K562 (cell line): ENCODE results near the gene BTBD2. TPM values are rescaled to one million over a fixed set of nuclear protein-coding genes. Genes with fewer than 3 reads are reported as not detected.

Experiments used
- CXXC5 ChIP-seq: fragments of 250-450 bp; sonication (Bioruptor Pico); IDR thresholded peaks from 2 replicates; pipeline ENCODE4 v1.8.0; 2022; ENCODE audit warnings: inconsistent platforms, mild to moderate bottlenecking, moderate library complexity
- FUS ChIP-seq: fragments of 200-400 bp; formaldehyde crosslinking; optimal IDR thresholded peaks from 2 replicates; pipeline ENCODE3; 2017; ENCODE audit warnings: low read depth, low read length
- GATA2 ChIP-seq: sonication (generic); formaldehyde crosslinking; IDR thresholded peaks from 2 replicates; pipeline ENCODE4 v1.4.0; 2020; ENCODE audit warnings: mild to moderate bottlenecking, missing genetic modification reagents
- HOXB6 ChIP-seq: fragments of 250-450 bp; sonication (Bioruptor Pico); IDR thresholded peaks from 2 replicates; pipeline ENCODE4 v1.5.1; 2022; ENCODE audit warnings: mild to moderate bottlenecking, borderline replicate concordance
- MECOM ChIP-seq: fragments of 250-450 bp; sonication (Bioruptor Pico); IDR thresholded peaks from 2 replicates; pipeline ENCODE4 v1.8.0; 2022; ENCODE audit warnings: inconsistent platforms
- MTA1 ChIP-seq: fragments of 450-650 bp; IDR thresholded peaks from 2 replicates; pipeline ENCODE4 v1.6.1; 2017; ENCODE audit warnings: borderline replicate concordance
- MXI1 ChIP-seq: IDR thresholded peaks from 2 replicates; pipeline ENCODE4 v1.6.1; 2011; ENCODE audit warnings: low read depth, mild to moderate bottlenecking, improper control_type of control experiment, low read length
- MYC ChIP-seq, 2 experiments: fragments of 250-450 bp in 1 of 2; sonication (Bioruptor Pico) in 1 of 2; IDR thresholded peaks; 2 replicates each; pipeline versions ENCODE4 v1.5.1 to v1.6.1; 2012 to 2021; ENCODE audit warnings: low read depth in 2 of 2, borderline replicate concordance in 1 of 2, improper control_type of control experiment in 1 of 2, low read length in 1 of 2, mild to moderate bottlenecking in 1 of 2, moderate library complexity in 1 of 2
- NR2F6 ChIP-seq: fragments of 450-650 bp; formaldehyde crosslinking; IDR thresholded peaks from 2 replicates; pipeline ENCODE4 v1.4.0; 2020; ENCODE audit warnings: mild to moderate bottlenecking
- SMC3 ChIP-seq: conservative IDR thresholded peaks from 2 replicates; pipeline ENCODE4 v1.6.1; 2011; ENCODE audit warnings: low read depth, low read length, improper control_type of control experiment; ENCODE audit not compliant: insufficient read depth
- TAF1 ChIP-seq: IDR thresholded peaks from 2 replicates; pipeline ENCODE4 v1.6.1; 2011; ENCODE audit warnings: mild to moderate bottlenecking, low read length, moderate library complexity; ENCODE audit not compliant: insufficient read depth, control insufficient read depth, severe bottlenecking; ENCODE audit errors: extremely low read depth
- WHSC1 ChIP-seq: IDR thresholded peaks from one replicate; pipeline ENCODE4 v1.6.1; 2012; ENCODE audit warnings: low read length, control low read depth, inconsistent platforms
- ZNF121 ChIP-seq: sonication (generic); formaldehyde crosslinking; conservative IDR thresholded peaks from 2 replicates; pipeline ENCODE4 v1.8.0; 2022; ENCODE audit warnings: missing genetic modification reagents
- ZNF174 ChIP-seq: fragments of 250-450 bp; sonication (Bioruptor Pico); IDR thresholded peaks from 2 replicates; pipeline ENCODE4 v1.4.0; 2020; ENCODE audit warnings: mild to moderate bottlenecking
- polyA plus RNA-seq, 8 experiments: library from polyadenylated mRNA; depleted of rRNA in 4 of 8; stranded (reverse) in 5 of 8; unstranded in 3 of 8; fragments of >200 nt; fragmentation: Nextera tagmentation in 2 of 8; fragmentation: Illumina TruSeq in 1 of 8; extraction: Ambion mirVana in 2 of 8; extraction: Trizol in 1 of 8; gene quantifications; 2 replicates each; pipeline versions ENCODE4 v1.2.1 to v1.2.3, GENCODE V29; 2011 to 2014; ENCODE audit warnings: inconsistent platforms in 1 of 8, missing spikeins in 1 of 8
- total RNA-seq, 7 experiments: library from RNA; depleted of rRNA in 6 of 7; stranded (reverse); fragments of >200 nt in 6 of 7; fragmentation: Illumina TruSeq in 2 of 7; extraction: Trizol in 2 of 7; gene quantifications; 2 replicates each; pipeline versions ENCODE4 v1.2.1 to v1.2.3, GENCODE V29; 2011 to 2021; ENCODE audit warnings: low replicate concordance in 1 of 7
- TF ChIP-seq, protein P1 (sequence below): fragments of 250-450 bp; sonication (Bioruptor Pico); IDR thresholded peaks from 2 replicates; pipeline ENCODE4 v1.4.0; 2020
- TF ChIP-seq, protein P2 (sequence below), 2 experiments: fragments of 450-650 bp; IDR thresholded peaks; 2 replicates each; pipeline ENCODE4 v1.6.1; 2018; ENCODE audit warnings: mild to moderate bottlenecking in 2 of 2, low read depth in 1 of 2; ENCODE audit not compliant: partially characterized antibody in 2 of 2
- TF ChIP-seq, protein P3 (sequence below): fragments of 450-650 bp; conservative IDR thresholded peaks from 2 replicates; pipeline ENCODE4 v1.6.1; 2016; ENCODE audit warnings: missing genetic modification characterization, low read depth, mild to moderate bottlenecking, missing compliant biosample characterization, moderate library complexity

The BTBD2 gene
- total and polyA plus RNA-seq, 9 of the 15 experiments (the other 6 are each of a cell fraction or from before 2014, with no cell fraction given) = 0.10 to 15.6 (median 6.9) TPM

DNA sequence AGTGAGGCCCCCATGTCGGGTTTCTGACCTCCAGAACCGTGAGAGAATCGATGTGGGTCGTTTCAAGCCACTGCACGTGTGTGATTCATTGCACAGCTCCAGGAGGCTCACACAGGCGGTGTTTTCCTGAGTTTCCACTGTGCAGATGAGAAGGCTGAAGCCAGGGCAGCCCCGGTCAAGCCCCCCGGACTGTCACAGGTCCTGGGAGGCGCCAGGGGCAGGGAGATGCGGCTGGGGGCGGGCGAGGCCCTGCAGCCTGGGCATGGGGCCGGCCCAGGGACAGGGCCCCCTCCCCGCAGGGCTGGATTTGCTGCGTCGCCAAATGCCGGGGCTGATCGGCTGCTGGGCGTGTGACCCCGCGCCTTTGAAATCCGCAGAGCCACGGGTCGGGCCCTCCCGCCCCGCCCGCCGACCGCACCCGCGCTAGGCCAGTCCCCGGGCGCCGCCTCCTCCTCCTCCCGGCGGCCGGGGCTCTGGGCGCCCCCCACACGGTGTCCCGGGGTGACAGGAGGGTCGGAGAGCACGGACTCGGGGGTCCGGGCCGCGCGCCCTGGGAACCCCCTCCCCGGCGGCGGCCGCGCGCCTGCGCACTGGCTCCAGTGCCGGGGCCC is 45.5 kb upstream of the BTBD2 start (continued):
- TF ChIP-seq, protein P1, sequence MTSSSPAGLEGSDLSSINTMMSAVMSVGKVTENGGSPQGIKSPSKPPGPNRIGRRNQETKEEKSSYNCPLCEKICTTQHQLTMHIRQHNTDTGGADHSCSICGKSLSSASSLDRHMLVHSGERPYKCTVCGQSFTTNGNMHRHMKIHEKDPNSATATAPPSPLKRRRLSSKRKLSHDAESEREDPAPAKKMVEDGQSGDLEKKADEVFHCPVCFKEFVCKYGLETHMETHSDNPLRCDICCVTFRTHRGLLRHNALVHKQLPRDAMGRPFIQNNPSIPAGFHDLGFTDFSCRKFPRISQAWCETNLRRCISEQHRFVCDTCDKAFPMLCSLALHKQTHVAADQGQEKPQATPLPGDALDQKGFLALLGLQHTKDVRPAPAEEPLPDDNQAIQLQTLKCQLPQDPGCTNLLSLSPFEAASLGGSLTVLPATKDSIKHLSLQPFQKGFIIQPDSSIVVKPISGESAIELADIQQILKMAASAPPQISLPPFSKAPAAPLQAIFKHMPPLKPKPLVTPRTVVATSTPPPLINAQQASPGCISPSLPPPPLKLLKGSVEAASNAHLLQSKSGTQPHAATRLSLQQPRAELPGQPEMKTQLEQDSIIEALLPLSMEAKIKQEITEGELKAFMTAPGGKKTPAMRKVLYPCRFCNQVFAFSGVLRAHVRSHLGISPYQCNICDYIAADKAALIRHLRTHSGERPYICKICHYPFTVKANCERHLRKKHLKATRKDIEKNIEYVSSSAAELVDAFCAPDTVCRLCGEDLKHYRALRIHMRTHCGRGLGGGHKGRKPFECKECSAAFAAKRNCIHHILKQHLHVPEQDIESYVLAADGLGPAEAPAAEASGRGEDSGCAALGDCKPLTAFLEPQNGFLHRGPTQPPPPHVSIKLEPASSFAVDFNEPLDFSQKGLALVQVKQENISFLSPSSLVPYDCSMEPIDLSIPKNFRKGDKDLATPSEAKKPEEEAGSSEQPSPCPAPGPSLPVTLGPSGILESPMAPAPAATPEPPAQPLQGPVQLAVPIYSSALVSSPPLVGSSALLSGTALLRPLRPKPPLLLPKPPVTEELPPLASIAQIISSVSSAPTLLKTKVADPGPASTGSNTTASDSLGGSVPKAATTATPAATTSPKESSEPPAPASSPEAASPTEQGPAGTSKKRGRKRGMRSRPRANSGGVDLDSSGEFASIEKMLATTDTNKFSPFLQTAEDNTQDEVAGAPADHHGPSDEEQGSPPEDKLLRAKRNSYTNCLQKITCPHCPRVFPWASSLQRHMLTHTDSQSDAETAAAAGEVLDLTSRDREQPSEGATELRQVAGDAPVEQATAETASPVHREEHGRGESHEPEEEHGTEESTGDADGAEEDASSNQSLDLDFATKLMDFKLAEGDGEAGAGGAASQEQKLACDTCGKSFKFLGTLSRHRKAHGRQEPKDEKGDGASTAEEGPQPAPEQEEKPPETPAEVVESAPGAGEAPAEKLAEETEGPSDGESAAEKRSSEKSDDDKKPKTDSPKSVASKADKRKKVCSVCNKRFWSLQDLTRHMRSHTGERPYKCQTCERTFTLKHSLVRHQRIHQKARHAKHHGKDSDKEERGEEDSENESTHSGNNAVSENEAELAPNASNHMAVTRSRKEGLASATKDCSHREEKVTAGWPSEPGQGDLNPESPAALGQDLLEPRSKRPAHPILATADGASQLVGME (CRISPR knock-in tag) = 0 out of 2 replicates have a peak, but pooled peaks have one; percentile 32
- TF ChIP-seq, protein P2, sequence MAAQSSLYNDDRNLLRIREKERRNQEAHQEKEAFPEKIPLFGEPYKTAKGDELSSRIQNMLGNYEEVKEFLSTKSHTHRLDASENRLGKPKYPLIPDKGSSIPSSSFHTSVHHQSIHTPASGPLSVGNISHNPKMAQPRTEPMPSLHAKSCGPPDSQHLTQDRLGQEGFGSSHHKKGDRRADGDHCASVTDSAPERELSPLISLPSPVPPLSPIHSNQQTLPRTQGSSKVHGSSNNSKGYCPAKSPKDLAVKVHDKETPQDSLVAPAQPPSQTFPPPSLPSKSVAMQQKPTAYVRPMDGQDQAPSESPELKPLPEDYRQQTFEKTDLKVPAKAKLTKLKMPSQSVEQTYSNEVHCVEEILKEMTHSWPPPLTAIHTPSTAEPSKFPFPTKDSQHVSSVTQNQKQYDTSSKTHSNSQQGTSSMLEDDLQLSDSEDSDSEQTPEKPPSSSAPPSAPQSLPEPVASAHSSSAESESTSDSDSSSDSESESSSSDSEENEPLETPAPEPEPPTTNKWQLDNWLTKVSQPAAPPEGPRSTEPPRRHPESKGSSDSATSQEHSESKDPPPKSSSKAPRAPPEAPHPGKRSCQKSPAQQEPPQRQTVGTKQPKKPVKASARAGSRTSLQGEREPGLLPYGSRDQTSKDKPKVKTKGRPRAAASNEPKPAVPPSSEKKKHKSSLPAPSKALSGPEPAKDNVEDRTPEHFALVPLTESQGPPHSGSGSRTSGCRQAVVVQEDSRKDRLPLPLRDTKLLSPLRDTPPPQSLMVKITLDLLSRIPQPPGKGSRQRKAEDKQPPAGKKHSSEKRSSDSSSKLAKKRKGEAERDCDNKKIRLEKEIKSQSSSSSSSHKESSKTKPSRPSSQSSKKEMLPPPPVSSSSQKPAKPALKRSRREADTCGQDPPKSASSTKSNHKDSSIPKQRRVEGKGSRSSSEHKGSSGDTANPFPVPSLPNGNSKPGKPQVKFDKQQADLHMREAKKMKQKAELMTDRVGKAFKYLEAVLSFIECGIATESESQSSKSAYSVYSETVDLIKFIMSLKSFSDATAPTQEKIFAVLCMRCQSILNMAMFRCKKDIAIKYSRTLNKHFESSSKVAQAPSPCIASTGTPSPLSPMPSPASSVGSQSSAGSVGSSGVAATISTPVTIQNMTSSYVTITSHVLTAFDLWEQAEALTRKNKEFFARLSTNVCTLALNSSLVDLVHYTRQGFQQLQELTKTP (IDR thresholded peaks at IDR 0.05; ENCODE audit: low read depth in 1 of 2, partially characterized antibody in 2 of 2) = no peak
- TF ChIP-seq ZNF121 (CRISPR knock-in tag) (no peak), WHSC1 (no peak), TAF1 (peak; percentile 23), SMC3 (no peak), MXI1 (no peak), HOXB6 (no peak), NR2F6 (CRISPR knock-in tag) (no peak), MYC (IDR thresholded peaks at IDR 0.05; ENCODE audit: low read depth, low read length) (peak; percentile 46; the same call in 1 of the 2 replicates), MYC (CRISPR knock-in tag; IDR thresholded peaks at IDR 0.05; ENCODE audit: borderline replicate concordance, low read depth) (0 out of 2 replicates have a peak, but pooled peaks have one; percentile 50), GATA2 (no peak), MECOM (CRISPR knock-in tag) (no peak), MTA1 (no peak), FUS (no peak), CXXC5 (CRISPR knock-in tag) (peak; percentile 85), ZNF174 (CRISPR knock-in tag) (no peak)
- TF ChIP-seq, protein P3, sequence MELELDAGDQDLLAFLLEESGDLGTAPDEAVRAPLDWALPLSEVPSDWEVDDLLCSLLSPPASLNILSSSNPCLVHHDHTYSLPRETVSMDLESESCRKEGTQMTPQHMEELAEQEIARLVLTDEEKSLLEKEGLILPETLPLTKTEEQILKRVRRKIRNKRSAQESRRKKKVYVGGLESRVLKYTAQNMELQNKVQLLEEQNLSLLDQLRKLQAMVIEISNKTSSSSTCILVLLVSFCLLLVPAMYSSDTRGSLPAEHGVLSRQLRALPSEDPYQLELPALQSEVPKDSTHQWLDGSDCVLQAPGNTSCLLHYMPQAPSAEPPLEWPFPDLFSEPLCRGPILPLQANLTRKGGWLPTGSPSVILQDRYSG (tag) = no peak
